ENCODE measurements around the gene PPP3CA.
"Not testable (repeated sequence)": the region's sequence is repeated elsewhere in the genome, so short reads cannot be mapped to it uniquely, and the experiment has no call there.

The PPP3CA gene

GRCh38 chr4:101035487-101035886 is 311.8 kb downstream of the PPP3CA start:
- DNase-seq, result no peak

- no peak for DNase-seq
Measured at GRCh38 chr4:101033986-101034385, 313.3 kb downstream of the PPP3CA start.

- no peak for DNase-seq
Measured at GRCh38 chr4:101032541-101032940, 314.8 kb downstream of the PPP3CA start.

GRCh38 chr4:101031971-101032370 is 315.4 kb downstream of the PPP3CA start:
- no peak for DNase-seq

GRCh38 chr4:101028886-101029285 is 318.4 kb downstream of the PPP3CA start:
- no peak for DNase-seq

- no peak for DNase-seq
Measured at GRCh38 chr4:101027721-101028120, 319.6 kb downstream of the PPP3CA start.

- no peak for DNase-seq
Measured at GRCh38 chr4:101025755-101026154, 321.6 kb downstream of the PPP3CA start.

- no peak for DNase-seq
Measured at GRCh38 chr4:101022151-101023024, 324.9 kb downstream of the PPP3CA start.

GRCh38 chr4:101020956-101021355 is 326.4 kb downstream of the PPP3CA start:
- DNase-seq, result no peak

GRCh38 chr4:101019941-101020401 is 327.4 kb downstream of the PPP3CA start:
- no peak for DNase-seq

- no peak for DNase-seq
Measured at GRCh38 chr4:101019313-101019712, 328.0 kb downstream of the PPP3CA start.

- DNase-seq, result no peak
Measured at GRCh38 chr4:101018836-101019235, 328.5 kb downstream of the PPP3CA start.

- DNase-seq, result no peak
Measured at GRCh38 chr4:101014417-101014816, 332.9 kb downstream of the PPP3CA start.

- DNase-seq, result no peak
Measured at GRCh38 chr4:101010987-101011386, 336.3 kb downstream of the PPP3CA start.

GRCh38 chr4:101009471-101009870 is 337.9 kb downstream of the PPP3CA start:
- DNase-seq, result no peak

- no peak for DNase-seq
Measured at GRCh38 chr4:101008503-101008902, 338.8 kb downstream of the PPP3CA start.

- DNase-seq, result no peak
Measured at GRCh38 chr4:101005659-101006058, 341.7 kb downstream of the PPP3CA start.

GRCh38 chr4:101000496-101000895 is 346.8 kb downstream of the PPP3CA start:
- DNase-seq, result no peak

- no peak for DNase-seq
Measured at GRCh38 chr4:100995671-100996070, 351.7 kb downstream of the PPP3CA start.

- DNase-seq, result not testable (repeated sequence)
Measured at GRCh38 chr4:100995002-100995401, 352.3 kb downstream of the PPP3CA start.

- not testable (repeated sequence) for DNase-seq
Measured at GRCh38 chr4:100991332-100992069, 355.8 kb downstream of the PPP3CA start.

GRCh38 chr4:100989401-100989800 is 357.9 kb downstream of the PPP3CA start:
- DNase-seq, result no peak

GRCh38 chr4:100988876-100989275 is 358.4 kb downstream of the PPP3CA start:
- DNase-seq, result no peak

GRCh38 chr4:100986360-100986868 is 360.9 kb downstream of the PPP3CA start:
- DNase-seq, result no peak
